Sigmoid colon (tissue), 7 donors: Measurements from ENCODE around the gene PWP2. TPM values are rescaled to one million over a fixed set of nuclear protein-coding genes. Genes with fewer than 3 reads are reported as not detected.
A peak's percentile ranks its signal among the peaks of the same experiment; 100 is the strongest.

Experiments used
- DNase-seq: peaks from one replicate; pipeline ENCODE4 v3.0.0-alpha.2; 2019
- H3K27ac ChIP-seq, 4 donors: fragments of 200-600 bp; sonication (generic); one replicate each; pipeline ENCODE4 v1.5.1; 2016 to 2019; ENCODE audit warnings: mild to moderate bottlenecking in 1 of 4
- H3K27me3 ChIP-seq, 3 donors: fragments of 200-600 bp; sonication (generic); one replicate each; pipeline ENCODE4 v1.5.1; 2019; ENCODE audit warnings: mild to moderate bottlenecking in 1 of 3
- H3K36me3 ChIP-seq, 4 donors: fragments of 200-600 bp; sonication (generic); one replicate each; pipeline ENCODE4 v1.5.1; 2016 to 2019
- H3K4me1 ChIP-seq, 4 donors: fragments of 200-600 bp; sonication (generic); one replicate each; pipeline ENCODE4 v1.5.1; 2017 to 2019
- H3K4me3 ChIP-seq, 4 donors: fragments of 200-600 bp; sonication (generic); one replicate each; pipeline ENCODE4 v1.5.1; 2017 to 2019; ENCODE audit warnings: mild to moderate bottlenecking in 2 of 4, moderate library complexity in 1 of 4
- H3K9me3 ChIP-seq, 4 donors: fragments of 200-600 bp in 3 of 4; sonication (generic) in 3 of 4; one replicate each; pipeline versions ENCODE4 v1.5.1 to v1.6.1; 2013 to 2019
- CTCF ChIP-seq, 4 experiments: fragments of 450-650 bp in 3 of 4; fragments of 200-600 bp in 1 of 4; IDR thresholded peaks; one replicate each; pipeline ENCODE4 v1.5.1; 2016 to 2019; ENCODE audit warnings: antibody characterized with exemption in 4 of 4, mild to moderate bottlenecking in 3 of 4, moderate library complexity in 2 of 4
- EP300 ChIP-seq, 4 donors: sonication (generic); formaldehyde crosslinking; IDR thresholded peaks; one replicate each; pipeline ENCODE4 v1.6.1; 2017; ENCODE audit warnings: antibody characterized with exemption in 4 of 4
- POLR2A ChIP-seq, 2 donors: fragments of 450-650 bp; IDR thresholded peaks; one replicate each; pipeline ENCODE4 v1.6.1; 2016; ENCODE audit warnings: antibody characterized with exemption in 2 of 2, mild to moderate bottlenecking in 2 of 2, moderate library complexity in 2 of 2
- POLR2AphosphoS5 ChIP-seq, 4 donors: sonication (generic); formaldehyde crosslinking; IDR thresholded peaks; one replicate each; pipeline ENCODE4 v1.6.1; 2017; ENCODE audit warnings: antibody characterized with exemption in 4 of 4
- WGBS, 2 donors: extraction: QIAGEN DNeasy Blood & Tissue Kit; methylation state at CpG; one replicate each; pipeline ENCODE4 v1.1.7; 2013; 5-methylcytosine and 5-hydroxymethylcytosine counted together
- intact Hi-C: fragments of 100-400 bp; cut with DNase I; formaldehyde crosslinking; loops from one replicate; pipeline ENCODE4 v1.15.1; 2023
- polyA plus RNA-seq, 3 donors: library from polyadenylated mRNA; stranded (reverse); fragments of 200-250 nt; gene quantifications; one replicate each; pipeline ENCODE4 v1.2.3, GENCODE V29; 2013
- total RNA-seq, 4 donors: library from RNA; depleted of rRNA; stranded (reverse); fragments of >200 nt; gene quantifications; one replicate each; pipeline ENCODE4 v1.1.0, GENCODE V29; 2016
- donor health status: healthy with polysubstance abuse.
- donor health status: Bipolar disorder and iron deficiency.
- donor health status: healthy.

Gene PWP2
- total and polyA plus RNA-seq, 7 donors, result 1.4 to 10.8 (median 4.3) TPM

DNA sequence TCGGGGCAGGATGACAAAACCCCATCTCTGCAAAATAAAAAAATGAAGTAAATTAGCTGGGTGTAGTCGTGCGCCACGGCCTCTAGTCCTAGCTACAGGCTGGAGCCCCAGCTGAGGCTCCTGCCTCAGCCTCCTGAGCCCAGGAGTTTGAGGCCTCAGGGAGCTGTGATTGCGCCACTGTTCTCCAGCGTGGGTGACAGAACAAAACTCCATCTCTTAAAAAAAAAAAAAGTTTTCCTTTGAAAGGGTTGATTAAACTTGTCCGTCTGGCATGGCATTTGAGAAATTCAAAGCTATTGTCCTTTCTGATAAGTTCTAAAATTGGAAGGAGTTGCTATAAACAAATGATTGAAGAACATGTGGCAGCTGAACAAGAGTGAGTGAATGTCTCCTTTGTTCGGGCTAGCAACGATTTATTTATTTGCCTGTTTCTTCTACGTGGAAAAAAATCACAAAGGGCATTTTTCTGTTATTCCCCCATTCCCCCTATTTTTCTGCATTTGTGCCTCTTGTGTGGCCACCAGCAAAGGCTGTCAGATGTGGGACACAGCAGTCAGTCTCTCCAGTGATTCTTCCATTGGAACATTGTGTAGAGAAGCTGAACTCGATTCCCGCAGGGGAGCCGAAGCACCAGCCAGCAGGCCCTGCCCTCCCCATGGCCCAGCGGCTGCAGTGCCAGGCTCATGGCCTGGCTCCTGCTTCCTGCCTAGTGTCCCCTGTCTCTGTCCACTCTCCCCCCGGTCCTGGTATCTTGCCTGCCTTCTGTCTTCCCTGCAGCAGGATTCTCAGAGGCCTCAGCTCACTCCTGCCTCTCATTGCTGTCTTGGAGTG, 21.5 kb upstream of the PWP2 start:
- Histone ChIP-seq H3K9me3 (no peaks in the 10 kb centered on the region), H3K27me3 (no peaks in the 10 kb centered on the region), H3K4me3 (no peak overlapping the region), H3K4me1 (peaks cover 0 to 8% (median 0%) of the 10 kb centered on the region in 4 donors), H3K36me3 (peaks cover 15 to 98% (median 54%) of the 10 kb centered on the region in 4 donors), H3K27ac (peak overlapping the region; percentile 7 to 46 (median 38))
- WGBS, 2 donors, result 80 to 83% methylated on average over 15 of the region's 15 CpGs
- TF ChIP-seq EP300 (IDR thresholded peaks at IDR 0.05), result no peak
- no peak for TF ChIP-seq POLR2AphosphoS5 (IDR thresholded peaks at IDR 0.05)
- no peak for TF ChIP-seq POLR2A (IDR thresholded peaks at IDR 0.05)
- TF ChIP-seq CTCF (IDR thresholded peaks at IDR 0.05), result no peak
- DNase-seq, result no peak
- intact Hi-C loops, result no loop called here

DNA sequence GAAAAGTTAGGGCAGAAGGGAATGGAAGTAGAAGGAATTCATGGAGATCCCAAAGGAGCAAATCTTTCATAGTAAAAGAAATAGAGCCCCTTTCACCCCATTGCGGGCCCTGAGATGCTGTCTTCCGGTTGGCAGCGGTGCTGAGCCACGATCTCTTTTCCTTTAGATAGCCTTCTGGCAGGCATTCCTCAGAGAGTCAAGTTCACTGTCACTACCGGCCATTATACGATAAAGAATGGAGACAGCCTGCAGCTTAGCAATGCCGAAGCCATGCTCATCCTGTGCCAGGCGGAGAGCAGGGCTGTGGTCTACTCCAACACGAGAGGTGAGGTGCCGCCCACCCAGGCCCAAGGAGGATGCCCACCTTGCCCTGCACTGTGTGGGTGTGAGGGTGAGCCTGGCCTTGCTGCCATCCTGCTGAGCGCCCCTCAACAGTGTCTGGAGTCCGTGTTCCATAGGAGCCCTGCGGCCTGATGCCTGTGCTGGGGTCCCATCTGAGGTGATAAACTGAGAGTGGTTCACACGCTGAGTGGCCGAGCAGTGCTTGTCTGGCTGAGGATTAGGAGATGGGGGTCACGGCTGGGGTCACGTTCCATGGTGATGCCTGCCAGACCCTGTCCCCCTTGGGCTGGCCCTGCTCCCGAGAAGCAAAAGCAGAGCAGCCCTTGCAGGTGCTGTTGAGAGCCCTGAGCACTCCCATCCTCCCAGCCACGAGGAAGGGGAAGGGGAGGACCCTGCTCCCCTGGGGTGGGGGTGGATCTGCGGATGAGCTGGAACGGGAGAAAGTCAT, 20.4 kb upstream of the PWP2 start:
- peak overlapping the region; percentile 7 to 46 (median 19) for H3K27ac ChIP-seq

DNA sequence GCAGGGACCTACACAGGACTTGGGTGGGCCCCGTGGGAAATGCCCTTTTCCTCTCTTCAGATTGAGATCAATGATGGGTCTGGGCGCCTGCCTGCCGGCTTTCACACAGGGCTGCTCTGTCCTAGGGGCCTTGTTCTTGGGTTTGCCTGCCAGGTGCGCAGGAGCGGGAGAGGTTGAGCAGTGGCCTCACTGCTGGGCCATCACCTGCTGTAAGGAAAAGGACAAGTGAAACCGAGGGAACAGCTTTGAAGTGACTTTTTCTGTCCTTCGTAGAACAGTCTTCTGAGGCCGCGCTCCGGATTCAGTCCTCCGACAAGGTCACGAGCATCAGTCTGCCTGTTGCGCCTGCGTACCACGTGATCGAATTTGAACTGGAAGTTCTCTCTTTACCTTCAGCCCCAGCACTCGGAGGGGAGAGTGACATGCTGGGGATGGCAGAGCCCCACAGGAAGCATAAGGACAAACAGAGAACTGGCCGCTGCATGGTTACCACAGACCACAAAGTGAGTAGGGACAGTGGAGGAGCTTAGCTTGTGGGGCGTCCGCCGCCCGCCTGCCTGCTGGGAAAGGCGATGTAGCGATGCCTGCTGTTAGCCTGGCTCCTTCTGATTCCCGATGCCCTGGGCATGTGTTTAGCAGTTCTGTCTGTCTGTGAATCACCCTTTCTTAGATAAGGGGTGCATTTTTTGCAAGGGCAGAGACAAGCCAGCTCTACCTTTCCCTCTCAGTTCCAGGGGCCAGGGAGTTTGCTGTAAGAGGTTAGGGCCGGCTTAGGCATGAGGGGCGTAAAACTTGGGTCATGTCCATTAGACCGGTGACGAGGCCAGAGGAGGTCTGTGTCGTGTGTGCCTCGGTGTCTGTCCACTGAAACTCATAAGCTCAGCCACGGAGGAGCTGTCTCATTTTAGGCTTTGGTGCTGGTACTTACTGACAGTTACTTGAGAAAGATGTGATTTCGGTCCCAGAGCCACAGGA, 19.5 kb upstream of the PWP2 start:
- no peak for DNase-seq
- no peak overlapping the region for H3K4me3 ChIP-seq
- intact Hi-C loops, result no loop called here
- H3K4me1 ChIP-seq, result peaks cover 0 to 8% (median 0%) of the 10 kb centered on the region in 4 donors
- H3K27ac ChIP-seq, result peak overlapping the region in 2 of 4 donors; percentile 12 to 46
- TF ChIP-seq POLR2AphosphoS5 (IDR thresholded peaks at IDR 0.05) (no peak), EP300 (IDR thresholded peaks at IDR 0.05) (no peak), POLR2A (IDR thresholded peaks at IDR 0.05) (no peak), CTCF (IDR thresholded peaks at IDR 0.05) (no peak)
- no peaks in the 10 kb centered on the region for H3K9me3 ChIP-seq
- no peaks in the 10 kb centered on the region for H3K27me3 ChIP-seq
- WGBS, 2 donors, result 71 to 82% methylated on average over 33 of the region's 33 CpGs
- peaks cover 15 to 98% (median 49%) of the 10 kb centered on the region in 4 donors for H3K36me3 ChIP-seq

More for the DNA sequence above, 20.4 kb upstream of the PWP2 start:
- DNase-seq, result no peak
- Histone ChIP-seq H3K36me3 (peaks cover 15 to 98% (median 50%) of the 10 kb centered on the region in 4 donors), H3K9me3 (no peaks in the 10 kb centered on the region), H3K27me3 (no peaks in the 10 kb centered on the region), H3K4me1 (peaks cover 0 to 8% (median 0%) of the 10 kb centered on the region in 4 donors), H3K4me3 (no peak overlapping the region)
- intact Hi-C loops, result no loop called here
- TF ChIP-seq POLR2AphosphoS5 (IDR thresholded peaks at IDR 0.05) (no peak), POLR2A (IDR thresholded peaks at IDR 0.05) (no peak), EP300 (IDR thresholded peaks at IDR 0.05) (no peak), CTCF (IDR thresholded peaks at IDR 0.05) (no peak)
- WGBS, 2 donors, result 89 to 93% methylated on average over 21 of the region's 21 CpGs

- Histone ChIP-seq H3K27me3 (no peaks in the 10 kb centered on the region), H3K4me3 (no peak overlapping the region), H3K36me3 (peaks cover 15 to 98% (median 47%) of the 10 kb centered on the region in 4 donors), H3K9me3 (no peaks in the 10 kb centered on the region), H3K27ac (no peak overlapping the region), H3K4me1 (peaks cover 0 to 8% (median 0%) of the 10 kb centered on the region in 4 donors)
- intact Hi-C loops, result no loop called here
- DNase-seq, result no peak
- WGBS, 2 donors, result 19 to 73% methylated on average over 18 of the region's 18 CpGs
- no peak for TF ChIP-seq POLR2A (IDR thresholded peaks at IDR 0.05)
- TF ChIP-seq CTCF (IDR thresholded peaks at IDR 0.05), result no peak
- no peak for TF ChIP-seq EP300 (IDR thresholded peaks at IDR 0.05)
Measured at GRCh38 chr21:44088401-44088780, 18.8 kb upstream of the PWP2 start.
